HG03135 (cell line): ENCODE results near the gene FLNB.

Experiments used
- ATAC-seq: cut with Tn5 transposase; IDR thresholded peaks from one replicate; pipeline ENCODE4 v1.9.1; 2021; ENCODE audit warnings: mild to moderate bottlenecking, moderate library complexity; ENCODE audit not compliant: unreplicated experiment

FLNB gene

DNA sequence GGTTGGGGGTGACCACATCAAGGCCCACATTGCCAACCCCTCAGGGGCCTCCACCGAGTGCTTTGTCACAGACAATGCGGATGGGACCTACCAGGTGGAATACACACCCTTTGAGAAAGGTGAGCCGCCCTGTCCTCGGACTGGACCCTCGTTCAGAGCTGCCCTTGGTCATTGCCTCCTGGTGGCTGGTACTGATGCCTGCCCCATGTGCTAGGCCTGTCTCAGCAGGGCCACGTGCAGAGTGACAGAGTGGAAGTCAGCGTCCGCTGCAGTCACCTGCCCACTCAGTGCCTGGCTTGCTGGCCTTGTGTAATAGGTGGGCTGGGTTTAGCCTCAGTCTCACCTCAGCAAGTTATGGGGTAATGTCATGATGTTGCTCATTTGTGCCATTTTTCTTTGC is 116.2 kb downstream of the FLNB start:
- no peak for ATAC-seq

DNA sequence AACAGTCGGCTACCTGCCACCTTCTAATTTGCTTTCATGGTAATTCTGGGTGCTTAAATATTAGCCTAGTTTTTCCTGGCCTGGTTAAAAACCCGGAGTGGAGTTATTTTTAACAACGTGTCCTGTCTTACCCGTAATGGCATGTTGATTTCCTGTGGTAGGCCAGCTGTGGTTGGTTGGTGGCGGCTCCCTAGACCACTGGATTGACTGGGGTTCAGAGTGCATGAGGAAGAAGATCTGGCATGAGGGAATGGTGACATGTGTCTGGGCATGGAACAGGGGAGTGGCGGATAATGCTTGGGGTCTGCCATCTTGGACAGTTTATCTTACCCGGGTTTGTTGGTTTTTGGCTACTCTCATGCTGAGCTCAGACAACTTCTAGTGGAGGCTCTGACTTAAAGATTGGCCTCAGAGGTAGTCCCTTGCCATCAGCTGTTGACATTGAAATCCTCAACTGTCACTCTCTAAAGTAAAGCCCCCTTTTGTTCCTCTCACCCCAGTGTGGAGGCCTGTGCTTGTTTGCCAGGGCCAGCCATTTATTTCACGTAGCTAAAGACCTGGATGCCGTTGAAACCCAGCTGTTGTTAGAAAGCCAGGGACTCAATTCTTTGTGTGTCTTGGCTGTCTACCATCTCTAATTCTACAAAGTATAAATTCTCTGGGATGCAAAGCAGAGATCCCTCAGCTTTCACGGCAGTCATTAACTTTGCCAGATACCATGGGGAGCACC is 121.0 kb downstream of the FLNB start:
- ATAC-seq: no peak

GRCh38 chr3:58130591-58130990 is 122.4 kb downstream of the FLNB start:
- no peak for ATAC-seq

GRCh38 chr3:58131101-58131825 is 123.0 kb downstream of the FLNB start:
- ATAC-seq: no peak

DNA sequence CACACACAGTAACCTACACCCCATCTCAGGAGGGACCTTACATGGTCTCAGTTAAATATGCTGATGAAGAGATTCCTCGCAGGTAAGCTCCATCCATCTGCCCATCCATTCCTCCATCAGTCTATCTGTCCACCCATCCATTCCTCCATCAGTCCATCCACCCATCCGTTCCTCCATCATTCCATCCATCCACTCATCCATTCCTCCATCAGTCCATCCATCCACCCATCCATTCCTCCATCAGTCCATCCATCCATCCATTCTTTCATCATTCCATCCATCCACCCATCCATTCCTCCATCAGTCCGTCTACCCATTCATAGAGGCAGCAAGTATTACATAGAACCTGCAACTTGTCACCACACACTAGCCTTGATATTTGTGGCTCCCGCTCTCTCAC is 124.6 kb downstream of the FLNB start:
- no peak for ATAC-seq

DNA sequence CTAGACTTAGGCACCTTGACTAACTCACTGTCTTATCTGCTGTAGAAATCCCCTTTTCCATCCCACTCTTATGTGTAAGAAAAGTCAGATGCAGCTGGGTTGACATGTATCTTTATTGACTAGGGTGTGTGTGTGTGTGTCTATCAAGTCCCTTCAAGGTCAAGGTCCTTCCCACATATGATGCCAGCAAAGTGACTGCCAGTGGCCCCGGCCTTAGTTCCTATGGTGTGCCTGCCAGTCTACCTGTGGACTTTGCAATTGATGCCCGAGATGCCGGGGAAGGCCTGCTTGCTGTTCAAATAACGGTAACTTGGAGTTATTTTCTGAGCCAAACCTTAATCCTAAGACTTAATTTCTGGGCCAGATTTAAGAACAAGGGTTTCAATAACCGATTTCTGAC is 126.2 kb downstream of the FLNB start:
- no peak for ATAC-seq

DNA sequence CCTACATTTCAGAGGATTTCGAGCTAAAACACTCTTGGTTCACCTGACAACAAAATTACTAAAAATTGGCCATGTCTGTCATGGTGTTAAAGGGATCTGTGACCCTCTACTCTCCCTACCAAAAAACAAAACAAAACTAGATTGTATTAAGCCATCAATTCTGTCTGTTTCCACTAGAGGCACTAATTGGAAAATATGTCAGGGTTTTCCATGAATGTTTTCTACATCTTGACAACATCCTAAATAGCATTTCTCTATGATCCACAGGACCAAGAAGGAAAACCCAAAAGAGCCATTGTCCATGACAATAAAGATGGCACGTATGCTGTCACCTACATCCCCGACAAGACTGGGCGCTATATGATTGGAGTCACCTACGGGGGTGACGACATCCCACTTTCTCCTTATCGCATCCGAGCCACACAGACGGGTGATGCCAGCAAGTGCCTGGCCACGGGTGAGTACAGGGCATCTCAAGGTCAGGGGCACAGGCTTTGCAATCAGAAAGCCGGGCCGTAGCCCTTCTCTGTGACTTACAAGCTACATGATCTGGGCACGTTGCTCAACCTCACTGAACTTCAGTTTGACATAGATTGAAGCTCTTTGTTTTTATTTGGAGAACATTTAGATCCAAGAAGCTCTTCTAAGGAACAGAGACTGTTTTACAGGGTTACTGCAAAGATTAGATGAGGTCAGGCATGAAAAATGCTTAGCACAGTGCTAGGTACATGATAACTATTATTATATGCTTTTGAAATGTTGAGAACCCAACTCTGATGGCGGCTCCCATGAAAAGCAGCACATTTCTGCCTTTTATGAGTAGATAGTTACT is 127.7 kb downstream of the FLNB start:
- ATAC-seq: no peak

DNA sequence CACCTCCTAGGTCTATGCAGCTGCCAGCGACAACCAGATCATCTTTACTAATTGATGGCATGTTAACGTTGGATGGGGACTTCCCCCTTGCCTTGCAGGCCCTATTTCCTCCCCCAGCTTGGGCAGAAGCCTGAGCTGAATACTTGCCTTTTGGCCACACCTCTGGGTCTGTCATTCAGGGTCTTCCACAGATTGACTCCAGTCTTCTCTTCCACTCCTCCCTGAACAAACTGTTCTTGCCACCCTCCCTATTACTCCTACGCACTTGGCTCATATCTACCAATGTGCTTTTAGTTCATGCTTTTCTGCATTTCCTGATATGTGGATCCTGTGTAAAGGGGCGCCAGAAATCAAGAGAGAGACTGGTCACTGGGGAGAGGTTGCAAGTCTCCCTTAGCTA is 129.1 kb downstream of the FLNB start:
- no peak for ATAC-seq

- no peak for ATAC-seq
Measured at GRCh38 chr3:58141766-58142345, 133.6 kb downstream of the FLNB start.

DNA sequence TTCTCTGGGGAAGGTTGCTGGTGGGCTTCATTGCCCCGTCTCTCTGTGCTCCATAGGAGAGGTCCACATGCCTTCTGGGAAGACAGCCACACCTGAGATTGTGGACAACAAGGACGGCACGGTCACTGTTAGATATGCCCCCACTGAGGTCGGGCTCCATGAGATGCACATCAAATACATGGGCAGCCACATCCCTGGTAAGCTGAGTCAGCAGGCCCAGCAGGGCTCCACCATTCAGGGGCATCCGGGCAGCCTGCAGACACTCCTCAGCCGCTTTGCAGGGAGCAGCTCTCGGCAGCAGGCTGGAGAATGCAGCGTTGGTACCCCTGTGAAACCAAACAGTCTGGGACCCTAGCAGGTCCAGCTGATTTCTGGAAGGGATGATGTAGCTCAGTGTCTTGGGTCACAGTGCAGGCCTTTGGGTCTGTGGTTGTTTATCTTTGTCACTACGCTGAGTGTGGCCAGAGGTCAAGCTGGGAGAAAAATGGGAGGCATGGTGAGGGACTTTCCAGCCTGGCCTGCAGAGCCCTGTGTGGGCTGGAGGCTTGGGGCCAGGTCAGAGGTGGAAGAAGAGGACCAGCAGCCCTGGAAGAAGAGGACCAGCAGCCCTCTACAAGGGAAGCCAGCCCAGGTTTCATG is 135.3 kb downstream of the FLNB start:
- ATAC-seq: no peak

DNA sequence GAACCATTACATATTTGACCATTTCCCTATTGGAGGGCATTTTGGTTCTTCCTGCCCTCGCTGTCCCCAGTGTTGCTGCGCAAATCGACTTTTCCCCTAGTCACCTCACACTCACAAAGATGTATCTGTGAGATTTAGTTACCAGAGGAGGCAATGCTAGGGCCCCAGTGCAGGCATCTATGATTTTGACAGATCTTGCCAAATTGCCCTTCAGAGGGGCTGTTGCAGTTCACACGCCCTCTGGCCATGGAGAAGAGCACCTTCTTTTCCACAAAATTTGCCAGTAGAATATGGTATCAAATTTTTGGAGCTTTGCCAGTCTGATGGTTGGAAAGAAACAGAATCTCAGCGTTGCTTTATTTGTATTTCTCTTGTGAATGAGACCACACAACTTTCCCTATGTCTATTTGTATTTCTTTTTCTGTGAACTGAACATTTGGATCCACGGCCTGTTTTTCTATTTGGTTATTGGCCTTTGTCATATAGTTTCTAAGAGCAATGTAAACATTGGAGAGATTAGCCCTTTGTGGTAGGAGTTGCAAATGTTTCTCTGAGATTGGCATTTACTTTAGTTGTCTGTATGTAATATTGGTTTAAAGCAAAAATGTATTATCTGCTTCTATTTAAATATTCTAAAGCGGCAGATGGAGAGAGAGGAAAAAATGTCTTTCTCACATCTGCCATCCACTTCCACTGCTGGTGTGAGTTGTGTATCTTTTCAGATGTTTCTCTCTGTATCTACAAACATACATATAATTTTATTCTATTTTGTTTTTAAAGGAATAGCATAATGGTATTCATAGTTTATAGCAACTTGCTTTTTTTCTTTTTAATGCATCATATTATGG is 136.5 kb downstream of the FLNB start:
- no peak for ATAC-seq

GRCh38 chr3:58148049-58148448 is 139.8 kb downstream of the FLNB start:
- no peak for ATAC-seq

- no peak for ATAC-seq
Measured at GRCh38 chr3:58150130-58150809, 142.0 kb downstream of the FLNB start.

GRCh38 chr3:58150810-58151199 is 142.6 kb downstream of the FLNB start:
- no peak for ATAC-seq

GRCh38 chr3:58151637-58152036 is 143.4 kb downstream of the FLNB start:
- ATAC-seq: no peak

GRCh38 chr3:58152225-58153015 is 144.2 kb downstream of the FLNB start:
- no peak for ATAC-seq

DNA sequence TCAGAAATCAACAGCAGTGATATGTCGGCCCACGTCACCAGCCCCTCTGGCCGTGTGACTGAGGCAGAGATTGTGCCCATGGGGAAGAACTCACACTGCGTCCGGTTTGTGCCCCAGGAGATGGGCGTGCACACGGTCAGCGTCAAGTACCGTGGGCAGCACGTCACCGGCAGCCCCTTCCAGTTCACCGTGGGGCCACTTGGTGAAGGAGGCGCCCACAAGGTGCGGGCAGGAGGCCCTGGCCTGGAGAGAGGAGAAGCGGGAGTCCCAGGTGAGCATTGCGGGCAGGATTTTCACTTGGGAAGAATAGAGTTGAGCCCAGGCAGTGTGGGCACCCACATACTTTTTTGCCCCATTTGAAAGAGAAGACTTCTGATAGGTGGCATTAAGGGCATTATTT is 145.1 kb downstream of the FLNB start:
- ATAC-seq: no peak

GRCh38 chr3:58154626-58155449 is 146.6 kb downstream of the FLNB start:
- no peak for ATAC-seq
